Activated naive CD8-positive, alpha-beta T cell treated with anti-CD3 and anti-CD28 coated beads, Interleukin-2, amount 50 U/mL, for 24 hours (primary cell): Measurements from ENCODE around the gene SPTBN4.

ENCODE experiments used
- ATAC-seq: fragments of 150-1000 bp; cut with Tn5 transposase; one replicate; pipeline ENCODE4 v1.10.0; 2021
- DNase-seq: peaks from one replicate; pipeline ENCODE4 v3.0.0; 2021
- H3K27ac Mint-ChIP-seq: one replicate; pipeline ENCODE4 v1.8.0; 2021; ENCODE audit warnings: mild to moderate bottlenecking, mixed read lengths
- H3K27me3 Mint-ChIP-seq: one replicate; pipeline ENCODE4 v1.8.0; 2021; ENCODE audit warnings: mixed read lengths
- H3K36me3 Mint-ChIP-seq: one replicate; pipeline ENCODE4 v1.8.0; 2021; ENCODE audit warnings: low read depth, mixed read lengths
- H3K4me1 Mint-ChIP-seq: one replicate; pipeline ENCODE4 v1.8.0; 2021; ENCODE audit warnings: mixed read lengths
- H3K4me3 Mint-ChIP-seq: one replicate; pipeline ENCODE4 v1.8.0; 2021; ENCODE audit warnings: mild to moderate bottlenecking, moderate library complexity, mixed read lengths
- H3K9me3 Mint-ChIP-seq: one replicate; pipeline ENCODE4 v1.8.0; 2021; ENCODE audit warnings: mixed read lengths

The SPTBN4 gene

DNA sequence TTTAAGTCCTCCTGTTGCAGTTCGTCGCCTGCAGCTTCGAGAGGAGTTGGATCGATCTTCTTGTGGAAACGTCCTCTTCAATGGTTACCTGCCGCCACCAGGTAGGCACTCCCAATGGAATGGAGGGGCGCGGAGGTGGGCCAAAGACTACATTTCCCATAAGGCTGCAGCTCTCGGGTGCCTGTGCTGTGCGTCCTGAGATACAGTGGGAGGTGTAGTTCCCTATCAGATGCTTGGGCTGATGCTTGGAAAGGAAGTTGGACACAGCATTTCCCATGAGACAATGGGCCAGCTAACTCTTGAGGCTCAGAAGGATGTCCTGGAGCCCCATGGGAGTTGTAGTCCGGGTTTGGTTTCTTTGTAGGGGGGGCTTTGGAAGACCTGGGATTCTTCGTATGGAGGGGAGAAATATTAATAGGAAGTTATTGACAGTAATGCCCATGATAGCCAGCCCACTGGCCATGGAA lies 111.7 kb downstream of the SPTBN4 start:
- DNase-seq: no peak
- Mint-ChIP-seq H3K4me3 (peak overlapping the region; percentile 85), H3K27ac (no peak overlapping the region)

DNA sequence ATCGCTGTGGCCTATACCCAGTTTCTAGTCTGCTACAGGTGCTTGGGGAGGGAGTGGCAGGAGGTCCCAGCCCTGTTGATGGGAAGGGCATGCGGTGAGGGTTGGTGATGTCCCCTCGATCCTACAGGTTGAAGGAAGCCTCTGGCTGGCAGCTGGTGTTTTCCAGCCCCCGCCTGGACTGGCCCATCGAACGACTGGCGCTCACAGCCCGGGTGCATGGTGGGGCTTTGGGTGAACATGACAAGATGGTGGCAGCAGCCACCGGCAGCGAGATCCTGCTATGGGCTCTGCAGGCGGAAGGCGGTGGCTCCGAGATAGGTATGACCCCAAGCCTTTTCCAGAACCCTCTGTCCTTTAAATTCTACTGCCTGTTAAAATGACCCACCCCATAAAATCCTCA lies 113.8 kb downstream of the SPTBN4 start:
- H3K9me3 Mint-ChIP-seq: no peaks in the 10 kb centered on the region
- no peak overlapping the region for H3K4me3 Mint-ChIP-seq
- ATAC-seq (no peak), DNase-seq (no peak)
- H3K36me3 Mint-ChIP-seq: peaks cover 18% of the 10 kb centered on the region
- no peaks in the 10 kb centered on the region for H3K27me3 Mint-ChIP-seq
- peaks cover 23% of the 10 kb centered on the region for H3K4me1 Mint-ChIP-seq
- H3K27ac Mint-ChIP-seq: no peak overlapping the region

More for the DNA sequence above, 111.7 kb downstream of the SPTBN4 start:
- peaks cover 16% of the 10 kb centered on the region for H3K36me3 Mint-ChIP-seq
- peaks cover 19% of the 10 kb centered on the region for H3K4me1 Mint-ChIP-seq
- no peaks in the 10 kb centered on the region for H3K27me3 Mint-ChIP-seq
- ATAC-seq: no peak
- no peaks in the 10 kb centered on the region for H3K9me3 Mint-ChIP-seq

DNA sequence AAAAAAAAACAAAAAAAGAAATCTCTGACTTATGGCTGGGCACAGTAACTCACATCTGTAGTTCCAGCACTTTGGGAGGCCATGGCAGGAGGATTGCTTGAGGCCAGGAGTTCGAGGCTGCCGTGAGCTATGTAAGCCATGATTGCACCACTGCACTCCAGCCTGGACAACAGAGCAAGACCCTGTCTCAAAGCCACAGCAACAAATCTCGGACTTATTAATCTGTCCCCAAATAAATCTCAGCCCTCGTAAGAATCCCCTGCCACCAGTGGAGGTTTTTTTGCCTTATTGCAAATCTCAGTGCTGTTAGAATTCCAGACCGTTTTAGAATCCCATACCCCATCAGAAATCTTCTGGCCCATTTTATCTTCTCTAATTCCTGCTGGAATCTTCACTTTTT lies 114.7 kb downstream of the SPTBN4 start:
- no peak overlapping the region for H3K27ac Mint-ChIP-seq
- ATAC-seq (no peak), DNase-seq (no peak)
- peaks cover 23% of the 10 kb centered on the region for H3K36me3 Mint-ChIP-seq
- H3K27me3 Mint-ChIP-seq: no peaks in the 10 kb centered on the region
- no peak overlapping the region for H3K4me3 Mint-ChIP-seq
- H3K4me1 Mint-ChIP-seq: peaks cover 23% of the 10 kb centered on the region
- H3K9me3 Mint-ChIP-seq: no peaks in the 10 kb centered on the region

- ATAC-seq: no peak
- H3K27me3 Mint-ChIP-seq: no peaks in the 10 kb centered on the region
- DNase-seq: no peak
- no peak overlapping the region for H3K4me3 Mint-ChIP-seq
- no peaks in the 10 kb centered on the region for H3K9me3 Mint-ChIP-seq
- peaks cover 22% of the 10 kb centered on the region for H3K4me1 Mint-ChIP-seq
- H3K36me3 Mint-ChIP-seq: peaks cover 29% of the 10 kb centered on the region
- H3K27ac Mint-ChIP-seq: no peak overlapping the region
Measured at GRCh38 chr19:40582467-40582866, 115.7 kb downstream of the SPTBN4 start.

DNA sequence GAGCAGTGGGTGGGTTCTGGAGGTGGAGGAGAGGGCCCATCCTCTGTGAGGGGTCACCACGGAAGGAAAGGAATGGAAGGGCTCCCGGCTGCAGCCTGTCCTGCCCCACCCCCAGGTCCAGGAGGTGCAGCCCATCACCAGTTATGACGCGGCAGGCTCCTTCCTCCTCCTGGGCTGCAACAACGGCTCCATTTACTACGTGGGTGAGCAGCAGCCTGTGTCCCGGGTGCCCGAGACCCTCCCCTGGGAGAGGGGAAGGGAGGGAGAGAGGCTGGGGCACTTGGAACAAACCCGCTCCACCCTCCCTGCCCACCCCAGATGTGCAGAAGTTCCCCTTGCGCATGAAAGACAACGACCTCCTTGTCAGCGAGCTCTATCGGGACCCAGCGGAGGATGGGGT lies 116.5 kb downstream of the SPTBN4 start:
- ATAC-seq (no peak), DNase-seq (no peak)
- H3K36me3 Mint-ChIP-seq: peaks cover 26% of the 10 kb centered on the region
- H3K4me3 Mint-ChIP-seq: no peak overlapping the region
- H3K27ac Mint-ChIP-seq: no peak overlapping the region
- H3K9me3 Mint-ChIP-seq: no peaks in the 10 kb centered on the region
- peaks cover 14% of the 10 kb centered on the region for H3K4me1 Mint-ChIP-seq
- H3K27me3 Mint-ChIP-seq: no peaks in the 10 kb centered on the region

GRCh38 chr19:40584007-40584406 lies 117.2 kb downstream of the SPTBN4 start:
- Mint-ChIP-seq H3K27me3 (no peaks in the 10 kb centered on the region), H3K27ac (no peak overlapping the region), H3K9me3 (no peaks in the 10 kb centered on the region), H3K36me3 (peaks cover 28% of the 10 kb centered on the region), H3K4me3 (no peak overlapping the region), H3K4me1 (peaks cover 10% of the 10 kb centered on the region)
- ATAC-seq (no peak), DNase-seq (no peak)

- no peak for ATAC-seq
- Mint-ChIP-seq H3K9me3 (no peaks in the 10 kb centered on the region), H3K27me3 (no peaks in the 10 kb centered on the region), H3K27ac (no peak overlapping the region), H3K4me1 (peaks cover 10% of the 10 kb centered on the region), H3K36me3 (peaks cover 26% of the 10 kb centered on the region), H3K4me3 (no peak overlapping the region)
- DNase-seq: no peak
Measured at GRCh38 chr19:40585241-40585981, 118.6 kb downstream of the SPTBN4 start.

- Mint-ChIP-seq H3K4me1 (peaks cover 10% of the 10 kb centered on the region), H3K27me3 (no peaks in the 10 kb centered on the region), H3K4me3 (no peak overlapping the region), H3K36me3 (peaks cover 23% of the 10 kb centered on the region), H3K9me3 (no peaks in the 10 kb centered on the region), H3K27ac (no peak overlapping the region)
- DNase-seq: no peak
- no peak for ATAC-seq
Measured at GRCh38 chr19:40585982-40586422, 119.2 kb downstream of the SPTBN4 start.

GRCh38 chr19:40586611-40587010 lies 119.8 kb downstream of the SPTBN4 start:
- H3K4me1 Mint-ChIP-seq: peaks cover 10% of the 10 kb centered on the region
- no peak for ATAC-seq
- no peaks in the 10 kb centered on the region for H3K27me3 Mint-ChIP-seq
- no peak overlapping the region for H3K4me3 Mint-ChIP-seq
- H3K27ac Mint-ChIP-seq: no peak overlapping the region
- peaks cover 20% of the 10 kb centered on the region for H3K36me3 Mint-ChIP-seq
- DNase-seq: no peak
- H3K9me3 Mint-ChIP-seq: no peaks in the 10 kb centered on the region

DNA sequence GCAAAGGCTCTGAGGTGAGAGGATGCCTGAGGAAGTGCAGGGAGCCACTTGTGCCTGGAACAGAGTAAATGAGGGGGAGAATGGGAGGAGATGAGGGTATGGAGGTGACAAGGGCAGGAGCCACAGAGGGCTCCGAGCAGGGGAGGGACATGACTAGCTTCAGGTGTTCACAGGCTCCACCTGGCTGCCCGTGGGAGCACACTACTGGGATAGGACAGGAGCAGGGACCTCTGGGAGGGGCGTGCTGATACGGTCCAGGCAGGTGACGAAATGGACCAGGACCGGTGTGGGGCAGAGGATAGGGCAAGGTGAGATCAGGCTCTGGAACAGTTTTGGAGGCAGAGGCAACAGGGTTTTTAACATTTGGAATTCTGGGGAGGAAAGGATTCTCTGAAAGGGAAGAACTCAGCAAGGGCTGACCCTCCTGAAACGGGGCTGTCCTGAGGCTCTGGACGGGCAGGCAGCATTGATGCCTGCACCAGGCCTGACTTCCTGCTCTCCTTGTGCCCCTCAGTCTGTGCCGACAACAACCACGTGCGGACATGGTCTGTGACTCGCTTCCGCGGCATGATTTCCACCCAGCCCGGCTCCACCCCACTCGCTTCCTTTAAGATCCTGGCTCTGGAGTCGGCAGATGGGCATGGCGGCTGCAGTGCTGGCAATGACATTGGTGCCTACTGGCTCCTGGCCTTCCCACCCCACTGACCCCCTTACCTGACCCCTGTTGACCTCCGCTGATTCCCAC lies 121.5 kb downstream of the SPTBN4 start:
- Mint-ChIP-seq H3K27me3 (no peaks in the 10 kb centered on the region), H3K4me1 (peaks cover 10% of the 10 kb centered on the region), H3K9me3 (no peaks in the 10 kb centered on the region), H3K27ac (no peak overlapping the region), H3K4me3 (no peak overlapping the region), H3K36me3 (peaks cover 14% of the 10 kb centered on the region)
- no peak for ATAC-seq
- DNase-seq: no peak

GRCh38 chr19:40588926-40589569 lies 122.2 kb downstream of the SPTBN4 start:
- no peak for DNase-seq
- peaks cover 13% of the 10 kb centered on the region for H3K36me3 Mint-ChIP-seq
- no peaks in the 10 kb centered on the region for H3K27me3 Mint-ChIP-seq
- H3K4me1 Mint-ChIP-seq: peaks cover 9% of the 10 kb centered on the region
- no peak overlapping the region for H3K4me3 Mint-ChIP-seq
- no peaks in the 10 kb centered on the region for H3K9me3 Mint-ChIP-seq
- no peak overlapping the region for H3K27ac Mint-ChIP-seq
- ATAC-seq: no peak

- peaks cover 12% of the 10 kb centered on the region for H3K4me1 Mint-ChIP-seq
- H3K4me3 Mint-ChIP-seq: no peak overlapping the region
- H3K36me3 Mint-ChIP-seq: peaks cover 12% of the 10 kb centered on the region
- ATAC-seq (no peak), DNase-seq (no peak)
- no peak overlapping the region for H3K27ac Mint-ChIP-seq
- H3K9me3 Mint-ChIP-seq: no peaks in the 10 kb centered on the region
- peaks cover 4% of the 10 kb centered on the region for H3K27me3 Mint-ChIP-seq
Measured at GRCh38 chr19:40589591-40590429, 123.0 kb downstream of the SPTBN4 start.

DNA sequence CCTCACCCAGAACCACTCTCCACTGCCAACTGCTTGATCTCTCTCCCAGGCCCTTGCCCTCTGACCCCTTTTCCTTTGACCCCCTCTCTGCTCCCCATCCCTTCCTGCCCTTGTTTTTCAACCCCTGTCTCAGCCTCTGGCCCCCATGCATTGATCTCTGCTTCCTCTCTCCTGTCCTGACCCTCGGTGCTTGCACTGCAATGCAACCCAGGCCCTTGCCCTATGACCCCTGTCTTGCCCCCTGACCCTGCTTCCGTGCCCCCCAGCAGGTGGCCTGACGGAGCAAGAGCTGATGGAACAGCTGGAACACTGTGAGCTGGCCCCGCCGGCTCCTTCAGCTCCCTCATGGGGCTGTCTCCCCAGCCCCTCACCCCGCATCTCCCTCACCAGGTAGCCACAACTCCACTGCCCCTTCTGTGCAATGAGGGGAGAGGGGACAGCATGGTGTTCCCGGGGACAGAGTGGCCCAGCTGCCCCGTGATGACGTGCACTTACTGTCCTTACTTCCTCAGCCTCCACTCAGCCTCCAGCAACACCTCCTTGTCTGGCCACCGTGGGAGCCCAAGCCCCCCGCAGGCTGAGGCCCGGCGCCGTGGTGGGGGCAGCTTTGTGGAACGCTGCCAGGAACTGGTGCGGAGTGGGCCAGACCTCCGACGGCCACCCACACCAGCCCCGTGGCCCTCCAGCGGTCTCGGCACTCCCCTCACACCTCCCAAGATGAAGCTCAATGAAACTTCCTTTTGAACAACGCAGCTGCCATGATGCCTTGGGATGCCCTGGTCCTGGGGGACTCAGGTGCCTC lies 123.9 kb downstream of the SPTBN4 start:
- no peak overlapping the region for H3K27ac Mint-ChIP-seq
- DNase-seq (no peak), ATAC-seq (no peak)
- H3K4me1 Mint-ChIP-seq: peaks cover 15% of the 10 kb centered on the region
- H3K27me3 Mint-ChIP-seq: peaks cover 6% of the 10 kb centered on the region
- H3K9me3 Mint-ChIP-seq: no peaks in the 10 kb centered on the region
- H3K4me3 Mint-ChIP-seq: no peak overlapping the region
- H3K36me3 Mint-ChIP-seq: peaks cover 12% of the 10 kb centered on the region
